IgD-negative memory B cell (primary cell): ENCODE results near the gene LRRTM4. TPM values are rescaled to one million over a fixed set of nuclear protein-coding genes. Genes with fewer than 3 reads are reported as not detected.
"Not testable (repeated sequence)": the region's sequence is repeated elsewhere in the genome, so short reads cannot be mapped to it uniquely, and the experiment has no call there.

ENCODE experiments used
- H3K27ac Mint-ChIP-seq, 3 donors: one replicate each; pipeline ENCODE4 v1.8.0; 2020 to 2022; ENCODE audit warnings: mild to moderate bottlenecking in 3 of 3, mixed read lengths in 3 of 3, moderate library complexity in 1 of 3
- H3K27me3 Mint-ChIP-seq: one replicate; pipeline ENCODE4 v1.8.0; 2021; ENCODE audit warnings: mixed read lengths
- H3K36me3 Mint-ChIP-seq: one replicate; pipeline ENCODE4 v1.8.0; 2020; ENCODE audit warnings: mild to moderate bottlenecking, mixed read lengths
- H3K4me1 Mint-ChIP-seq, 3 donors: one replicate each; pipeline ENCODE4 v1.8.0; 2020 to 2022; ENCODE audit warnings: mixed read lengths in 3 of 3, mild to moderate bottlenecking in 1 of 3
- H3K4me3 Mint-ChIP-seq, 4 donors: one replicate each; pipeline ENCODE4 v1.8.0; 2020 to 2022; ENCODE audit warnings: mild to moderate bottlenecking in 4 of 4, mixed read lengths in 4 of 4, moderate library complexity in 3 of 4
- H3K9me3 Mint-ChIP-seq, 3 donors: one replicate each; pipeline ENCODE4 v1.8.0; 2020 to 2021; ENCODE audit warnings: mixed read lengths in 3 of 3, mild to moderate bottlenecking in 1 of 3
- polyA plus RNA-seq: library from polyadenylated mRNA; unstranded; fragments of 300-500 nt; fragmentation: Illumina TruSeq; gene quantifications from one replicate; pipeline ENCODE4 v1.2.3, GENCODE V29; 2021

The LRRTM4 gene
- polyA plus RNA-seq, 1 donor from 2014 or later: not detected

GRCh38 chr2:77192811-77193289, 329.3 kb downstream of the LRRTM4 start:
- no peaks in the 10 kb centered on the region for H3K36me3 Mint-ChIP-seq
- H3K27me3 Mint-ChIP-seq: no peaks in the 10 kb centered on the region
- peaks cover 0 to 5% (median 0%) of the 10 kb centered on the region in 3 donors for H3K9me3 Mint-ChIP-seq
- H3K4me3 Mint-ChIP-seq: no peak overlapping the region
- no peak overlapping the region for H3K27ac Mint-ChIP-seq
- no peaks in the 10 kb centered on the region for H3K4me1 Mint-ChIP-seq

- peaks cover 0 to 5% (median 0%) of the 10 kb centered on the region in 3 donors for H3K9me3 Mint-ChIP-seq
- H3K4me3 Mint-ChIP-seq: no peak overlapping the region
- no peak overlapping the region for H3K27ac Mint-ChIP-seq
- no peaks in the 10 kb centered on the region for H3K36me3 Mint-ChIP-seq
- no peaks in the 10 kb centered on the region for H3K4me1 Mint-ChIP-seq
- no peaks in the 10 kb centered on the region for H3K27me3 Mint-ChIP-seq
These were observed 330.5 kb downstream of the LRRTM4 start for GRCh38 chr2:77191665-77192064.

- Mint-ChIP-seq H3K4me1 (no peaks in the 10 kb centered on the region), H3K27ac (no peak overlapping the region), H3K36me3 (no peaks in the 10 kb centered on the region), H3K27me3 (no peaks in the 10 kb centered on the region), H3K9me3 (peaks cover 0 to 5% (median 4%) of the 10 kb centered on the region in 3 donors), H3K4me3 (no peak overlapping the region)
These were observed 331.3 kb downstream of the LRRTM4 start for GRCh38 chr2:77190721-77191346.

- no peaks in the 10 kb centered on the region for H3K36me3 Mint-ChIP-seq
- no peak overlapping the region for H3K27ac Mint-ChIP-seq
- no peaks in the 10 kb centered on the region for H3K27me3 Mint-ChIP-seq
- H3K4me3 Mint-ChIP-seq: no peak overlapping the region
- peaks cover 0 to 1% (median 0%) of the 10 kb centered on the region in 3 donors for H3K4me1 Mint-ChIP-seq
- H3K9me3 Mint-ChIP-seq: peaks cover 6 to 13% (median 8%) of the 10 kb centered on the region in 3 donors
These were observed 337.1 kb downstream of the LRRTM4 start for GRCh38 chr2:77185052-77185451.

- H3K4me3 Mint-ChIP-seq: no peak overlapping the region
- H3K36me3 Mint-ChIP-seq: no peaks in the 10 kb centered on the region
- H3K27me3 Mint-ChIP-seq: no peaks in the 10 kb centered on the region
- peaks cover 8 to 10% (median 9%) of the 10 kb centered on the region in 3 donors for H3K9me3 Mint-ChIP-seq
- peaks cover 0 to 1% (median 0%) of the 10 kb centered on the region in 3 donors for H3K4me1 Mint-ChIP-seq
- no peak overlapping the region for H3K27ac Mint-ChIP-seq
These were observed 342.9 kb downstream of the LRRTM4 start for GRCh38 chr2:77179297-77179696.

- H3K4me1 Mint-ChIP-seq, H3K36me3 Mint-ChIP-seq, H3K9me3 Mint-ChIP-seq, H3K27ac Mint-ChIP-seq, H3K27me3 Mint-ChIP-seq, H3K4me3 Mint-ChIP-seq: not testable (repeated sequence)
These were observed 346.9 kb downstream of the LRRTM4 start for GRCh38 chr2:77175266-77175780.

- Mint-ChIP-seq H3K4me3 (no peak overlapping the region), H3K36me3 (no peaks in the 10 kb centered on the region), H3K9me3 (peaks cover 6 to 18% (median 11%) of the 10 kb centered on the region in 3 donors), H3K4me1 (no peaks in the 10 kb centered on the region), H3K27me3 (no peaks in the 10 kb centered on the region), H3K27ac (no peak overlapping the region)
These were observed 352.8 kb downstream of the LRRTM4 start for GRCh38 chr2:77169426-77169825.

GRCh38 chr2:77164021-77164420, 358.2 kb downstream of the LRRTM4 start:
- H3K4me3 Mint-ChIP-seq, H3K27me3 Mint-ChIP-seq, H3K27ac Mint-ChIP-seq, H3K36me3 Mint-ChIP-seq, H3K4me1 Mint-ChIP-seq: not testable (repeated sequence)
- peaks cover 4 to 20% (median 8%) of the 10 kb centered on the region in 3 donors for H3K9me3 Mint-ChIP-seq

- H3K27me3 Mint-ChIP-seq: no peaks in the 10 kb centered on the region
- peaks cover 2% of the 10 kb centered on the region for H3K36me3 Mint-ChIP-seq
- no peak overlapping the region for H3K4me3 Mint-ChIP-seq
- H3K9me3 Mint-ChIP-seq: peaks cover 0 to 12% (median 5%) of the 10 kb centered on the region in 3 donors
- no peak overlapping the region for H3K27ac Mint-ChIP-seq
- peaks cover 0 to 2% (median 0%) of the 10 kb centered on the region in 3 donors for H3K4me1 Mint-ChIP-seq
These were observed 361.2 kb downstream of the LRRTM4 start for GRCh38 chr2:77161009-77161408.

GRCh38 chr2:77156599-77156998, 365.6 kb downstream of the LRRTM4 start:
- Mint-ChIP-seq H3K27me3 (no peaks in the 10 kb centered on the region), H3K36me3 (no peaks in the 10 kb centered on the region), H3K4me1 (peaks cover 0 to 2% (median 0%) of the 10 kb centered on the region in 3 donors), H3K4me3 (no peak overlapping the region), H3K9me3 (peaks cover 0 to 7% (median 5%) of the 10 kb centered on the region in 3 donors), H3K27ac (no peak overlapping the region)

GRCh38 chr2:77155511-77155910, 366.7 kb downstream of the LRRTM4 start:
- no peak overlapping the region for H3K27ac Mint-ChIP-seq
- no peak overlapping the region for H3K4me3 Mint-ChIP-seq

GRCh38 chr2:77149565-77149964, 372.6 kb downstream of the LRRTM4 start:
- no peaks in the 10 kb centered on the region for H3K36me3 Mint-ChIP-seq
- H3K27ac Mint-ChIP-seq: no peak overlapping the region
- H3K27me3 Mint-ChIP-seq: no peaks in the 10 kb centered on the region
- H3K4me1 Mint-ChIP-seq: no peaks in the 10 kb centered on the region
- H3K4me3 Mint-ChIP-seq: no peak overlapping the region
- H3K9me3 Mint-ChIP-seq: peaks cover 2 to 16% (median 4%) of the 10 kb centered on the region in 3 donors

More at GRCh38 chr2:77155511-77155910, 366.7 kb downstream of the LRRTM4 start:
- Mint-ChIP-seq H3K36me3 (no peaks in the 10 kb centered on the region), H3K27me3 (no peaks in the 10 kb centered on the region), H3K4me1 (peaks cover 0 to 2% (median 0%) of the 10 kb centered on the region in 3 donors), H3K9me3 (peaks cover 0 to 11% (median 6%) of the 10 kb centered on the region in 3 donors)

- Mint-ChIP-seq H3K27me3 (no peaks in the 10 kb centered on the region), H3K4me1 (no peaks in the 10 kb centered on the region), H3K27ac (no peak overlapping the region), H3K4me3 (no peak overlapping the region), H3K9me3 (peaks cover 2 to 16% (median 4%) of the 10 kb centered on the region in 3 donors), H3K36me3 (no peaks in the 10 kb centered on the region)
These were observed 375.0 kb downstream of the LRRTM4 start for GRCh38 chr2:77147153-77147552.

GRCh38 chr2:77144772-77145171, 377.4 kb downstream of the LRRTM4 start:
- Mint-ChIP-seq H3K4me1 (no peaks in the 10 kb centered on the region), H3K36me3 (no peaks in the 10 kb centered on the region), H3K4me3 (no peak overlapping the region), H3K27me3 (no peaks in the 10 kb centered on the region), H3K27ac (no peak overlapping the region), H3K9me3 (peaks cover 0 to 8% (median 2%) of the 10 kb centered on the region in 3 donors)

- Mint-ChIP-seq H3K4me3 (no peak overlapping the region), H3K36me3 (no peaks in the 10 kb centered on the region), H3K27me3 (no peaks in the 10 kb centered on the region), H3K9me3 (peaks cover 0 to 5% (median 4%) of the 10 kb centered on the region in 3 donors), H3K4me1 (no peaks in the 10 kb centered on the region), H3K27ac (no peak overlapping the region)
These were observed 380.0 kb downstream of the LRRTM4 start for GRCh38 chr2:77142141-77142540.

GRCh38 chr2:77128479-77128878, 393.7 kb downstream of the LRRTM4 start:
- not testable (repeated sequence) for H3K36me3 Mint-ChIP-seq

More at GRCh38 chr2:77128479-77128878, 393.7 kb downstream of the LRRTM4 start:
- H3K27ac Mint-ChIP-seq, H3K9me3 Mint-ChIP-seq, H3K4me3 Mint-ChIP-seq, H3K27me3 Mint-ChIP-seq, H3K4me1 Mint-ChIP-seq: not testable (repeated sequence)
